Tibial artery (tissue), 4 donors: ENCODE results near the gene KRTAP5-7.

Experiments
- DNase-seq, 2 donors: peaks; one replicate each; pipeline ENCODE4 v3.0.0-alpha.2; 2019
- H3K27ac ChIP-seq, 2 donors: fragments of 200-600 bp; sonication (generic) in 1 of 2; 1 replicate in 1 of 2; 2 replicates in 1 of 2; pipeline ENCODE4 v1.5.1; 2018 to 2019; ENCODE audit warnings: mild to moderate bottlenecking in 1 of 2
- H3K27me3 ChIP-seq, 2 donors: fragments of 200-600 bp; sonication (generic) in 1 of 2; one replicate each; pipeline versions ENCODE4 v1.5.1 to v1.6.0; 2016 to 2019
- H3K36me3 ChIP-seq, 3 donors: fragments of 200-600 bp; sonication (generic) in 2 of 3; one replicate each; pipeline ENCODE4 v1.5.1; 2016 to 2019; ENCODE audit warnings: mild to moderate bottlenecking in 2 of 3
- H3K4me1 ChIP-seq, 4 donors: fragments of 200-600 bp; sonication (generic) in 2 of 4; 1 replicate in 3 of 4; 2 replicates in 1 of 4; pipeline ENCODE4 v1.5.1; 2016 to 2019
- H3K4me3 ChIP-seq, 2 donors: fragments of 200-600 bp; sonication (generic) in 1 of 2; 1 replicate in 1 of 2; 2 replicates in 1 of 2; pipeline ENCODE4 v1.5.1; 2018 to 2019; ENCODE audit warnings: mild to moderate bottlenecking in 2 of 2
- H3K9me3 ChIP-seq, 3 donors: fragments of 200-600 bp; sonication (generic) in 1 of 3; one replicate each; pipeline ENCODE4 v1.5.1; 2016 to 2019
- intact Hi-C: fragments of 100-400 bp; cut with DNase I; formaldehyde crosslinking; loops from one replicate; pipeline ENCODE4 v1.15.0; 2023; ENCODE audit warnings: low total_unique reads
- TF ChIP-seq, protein P1 (sequence below), 2 experiments: fragments of 200-600 bp in 1 of 2; fragments of 450-650 bp in 1 of 2; IDR thresholded peaks; one replicate each; pipeline ENCODE4 v1.5.1; 2017 to 2019; ENCODE audit warnings: antibody characterized with exemption in 2 of 2, mild to moderate bottlenecking in 1 of 2, moderate library complexity in 1 of 2

Gene KRTAP5-7

DNA sequence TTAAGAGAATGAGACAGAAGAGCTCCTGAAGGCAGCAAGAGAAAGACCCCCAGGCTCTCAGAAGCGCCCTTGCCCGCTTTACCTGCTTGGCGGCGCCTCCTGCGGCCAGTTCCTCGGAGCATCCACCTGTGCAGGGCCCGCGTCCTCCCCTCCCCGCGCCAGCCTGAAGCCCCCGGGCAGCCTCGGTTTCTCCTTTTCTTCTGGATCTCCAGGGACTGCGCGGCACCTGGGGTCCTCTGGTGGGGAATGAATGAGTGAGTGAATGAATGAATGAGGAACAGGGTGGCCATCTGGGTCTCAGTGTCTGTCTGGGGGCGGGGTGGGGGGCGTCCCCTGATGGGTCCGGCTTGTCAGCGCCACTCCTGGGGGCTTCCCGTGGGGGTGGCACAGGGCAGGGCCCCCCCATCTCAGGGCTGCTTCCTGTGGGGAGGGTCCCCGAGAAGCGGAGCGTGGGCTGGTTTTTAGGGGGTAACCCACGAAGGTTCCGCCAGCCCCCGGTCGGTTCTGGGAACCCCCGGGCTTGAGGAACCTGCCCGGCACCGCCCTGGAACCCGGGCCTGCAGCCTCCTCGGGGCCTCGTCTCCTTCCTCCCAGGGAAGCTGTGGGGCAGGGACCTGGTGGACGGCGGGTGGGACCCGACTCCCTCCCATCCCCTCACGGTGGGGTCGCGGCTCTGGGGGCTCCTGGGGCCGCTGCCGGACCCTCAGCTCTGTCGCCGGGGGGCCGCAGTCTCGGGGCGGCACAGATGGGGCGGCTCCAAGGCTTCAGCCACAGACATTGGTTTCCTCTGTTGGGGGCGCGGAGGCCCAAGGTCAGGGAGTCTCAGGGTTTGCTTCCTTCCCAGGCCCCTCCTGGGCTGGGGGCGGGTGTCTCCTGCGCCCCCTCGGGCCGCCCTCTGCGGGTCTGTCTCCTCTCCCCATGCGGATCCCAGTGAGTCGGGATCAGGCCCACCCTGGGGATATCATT, 8.3 kb upstream of the KRTAP5-7 start:
- no peaks in the 10 kb centered on the region for H3K4me1 ChIP-seq
- DNase-seq: peak in 1 of 2 donors; percentile 44
- intact Hi-C loops: no loop called here
- H3K27me3 ChIP-seq: no peaks in the 10 kb centered on the region
- no peaks in the 10 kb centered on the region for H3K36me3 ChIP-seq
- no peak overlapping the region for H3K27ac ChIP-seq
- no peaks in the 10 kb centered on the region for H3K9me3 ChIP-seq
- no peak overlapping the region for H3K4me3 ChIP-seq
- TF ChIP-seq, protein P1, sequence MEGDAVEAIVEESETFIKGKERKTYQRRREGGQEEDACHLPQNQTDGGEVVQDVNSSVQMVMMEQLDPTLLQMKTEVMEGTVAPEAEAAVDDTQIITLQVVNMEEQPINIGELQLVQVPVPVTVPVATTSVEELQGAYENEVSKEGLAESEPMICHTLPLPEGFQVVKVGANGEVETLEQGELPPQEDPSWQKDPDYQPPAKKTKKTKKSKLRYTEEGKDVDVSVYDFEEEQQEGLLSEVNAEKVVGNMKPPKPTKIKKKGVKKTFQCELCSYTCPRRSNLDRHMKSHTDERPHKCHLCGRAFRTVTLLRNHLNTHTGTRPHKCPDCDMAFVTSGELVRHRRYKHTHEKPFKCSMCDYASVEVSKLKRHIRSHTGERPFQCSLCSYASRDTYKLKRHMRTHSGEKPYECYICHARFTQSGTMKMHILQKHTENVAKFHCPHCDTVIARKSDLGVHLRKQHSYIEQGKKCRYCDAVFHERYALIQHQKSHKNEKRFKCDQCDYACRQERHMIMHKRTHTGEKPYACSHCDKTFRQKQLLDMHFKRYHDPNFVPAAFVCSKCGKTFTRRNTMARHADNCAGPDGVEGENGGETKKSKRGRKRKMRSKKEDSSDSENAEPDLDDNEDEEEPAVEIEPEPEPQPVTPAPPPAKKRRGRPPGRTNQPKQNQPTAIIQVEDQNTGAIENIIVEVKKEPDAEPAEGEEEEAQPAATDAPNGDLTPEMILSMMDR (IDR thresholded peaks at IDR 0.05): no peak

DNA sequence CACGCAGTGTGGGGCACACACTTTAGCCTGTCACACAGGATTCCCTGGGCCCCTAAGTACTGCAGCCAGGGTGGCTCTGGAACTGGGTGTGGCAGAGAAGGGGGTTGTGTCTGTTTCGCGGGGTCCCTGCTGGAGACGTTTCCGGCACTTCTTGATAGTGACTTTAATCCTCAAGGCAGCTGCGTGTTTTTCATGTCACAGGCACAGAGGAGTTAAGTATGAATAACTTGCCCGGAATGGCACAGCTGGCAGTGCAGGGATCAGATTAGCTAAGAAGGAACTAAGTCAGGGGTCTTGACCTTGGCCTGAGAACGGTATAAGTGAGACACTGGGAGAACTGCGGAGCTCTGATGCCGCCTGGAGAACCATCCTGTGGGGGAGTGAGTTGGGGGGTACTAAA, 7.5 kb upstream of the KRTAP5-7 start:
- no peak overlapping the region for H3K27ac ChIP-seq
- TF ChIP-seq, protein P1 (IDR thresholded peaks at IDR 0.05): no peak
- no peaks in the 10 kb centered on the region for H3K9me3 ChIP-seq
- H3K36me3 ChIP-seq: no peaks in the 10 kb centered on the region
- H3K4me1 ChIP-seq: no peaks in the 10 kb centered on the region
- no peaks in the 10 kb centered on the region for H3K27me3 ChIP-seq
- peak in 1 of 2 donors; percentile 44 for DNase-seq
- no peak overlapping the region for H3K4me3 ChIP-seq
- intact Hi-C loops: no loop called here

DNA sequence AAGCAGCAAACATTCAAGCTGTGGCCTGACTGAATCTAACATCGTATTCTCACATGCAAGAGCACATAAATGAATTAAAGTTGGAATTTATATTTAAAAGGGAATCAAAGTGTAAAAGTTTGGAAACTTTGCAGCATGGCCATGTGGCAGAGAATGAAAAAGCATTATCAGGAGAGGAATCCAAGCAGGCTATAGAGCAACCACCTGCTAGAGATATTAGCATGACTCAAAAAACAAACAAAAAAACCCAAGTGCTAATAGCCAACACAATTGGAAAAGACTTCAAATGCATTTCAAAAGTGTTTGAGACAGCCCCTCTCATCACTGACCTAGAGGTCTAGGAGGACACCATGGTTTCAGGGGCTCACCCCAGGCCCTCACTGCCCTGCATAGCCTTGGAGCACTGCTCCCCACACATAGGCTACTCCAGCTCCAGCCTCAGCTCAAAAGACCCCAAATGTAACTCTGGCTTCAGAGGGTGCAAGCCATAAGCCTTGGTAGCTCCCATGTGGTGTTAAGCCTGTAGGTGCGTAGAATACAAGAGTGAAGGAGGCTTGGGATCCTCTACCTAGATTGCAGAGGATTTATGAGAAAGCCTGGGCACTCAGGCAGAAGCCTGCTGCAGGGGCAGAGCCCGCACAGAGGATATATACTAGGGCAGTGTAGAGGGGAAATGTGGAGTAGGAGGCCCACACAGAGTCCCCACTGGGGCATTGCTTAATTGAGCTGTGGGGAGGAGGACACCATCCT, 1.7 kb upstream of the KRTAP5-7 start:
- Histone ChIP-seq H3K4me3 (no peak overlapping the region), H3K27me3 (no peaks in the 10 kb centered on the region), H3K9me3 (peaks cover 0 to 14% (median 11%) of the 10 kb centered on the region in 3 donors), H3K27ac (no peak overlapping the region), H3K4me1 (no peaks in the 10 kb centered on the region), H3K36me3 (no peaks in the 10 kb centered on the region)
- peak in 1 of 2 donors; percentile 1 for DNase-seq
- intact Hi-C loops: no loop called here
- TF ChIP-seq, protein P1 (IDR thresholded peaks at IDR 0.05): no peak

DNA sequence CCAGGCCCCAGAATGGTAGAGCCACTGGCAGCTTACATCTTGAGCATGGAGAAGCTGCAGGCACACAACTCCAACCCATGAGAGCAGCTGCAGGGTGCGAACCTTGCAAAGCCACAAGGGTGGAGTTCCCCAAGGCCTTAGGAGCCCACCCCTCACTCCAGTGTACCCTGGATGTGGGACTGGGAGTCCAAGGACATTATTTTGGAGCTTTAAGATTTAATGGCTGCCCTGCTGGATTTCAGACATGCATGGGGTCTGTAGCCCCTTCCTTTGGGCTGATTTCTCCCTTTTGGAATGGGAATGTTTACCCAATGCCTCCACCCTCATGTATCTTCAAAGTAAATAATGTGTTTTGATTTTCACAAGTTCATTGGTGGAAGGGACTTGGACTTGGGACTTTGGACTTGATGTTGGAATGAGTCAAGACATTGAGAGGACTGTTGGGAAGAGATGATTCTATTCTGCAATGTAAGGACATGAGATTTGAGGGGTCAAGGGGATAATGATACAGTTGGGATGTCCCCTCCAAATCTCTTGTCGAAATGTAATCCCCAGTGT, 1.1 kb upstream of the KRTAP5-7 start:
- TF ChIP-seq, protein P1 (IDR thresholded peaks at IDR 0.05): no peak
- Histone ChIP-seq H3K9me3 (peaks cover 0 to 14% (median 11%) of the 10 kb centered on the region in 3 donors), H3K4me1 (no peaks in the 10 kb centered on the region), H3K4me3 (no peak overlapping the region), H3K27ac (no peak overlapping the region), H3K36me3 (no peaks in the 10 kb centered on the region), H3K27me3 (no peaks in the 10 kb centered on the region)
- DNase-seq: peak in 1 of 2 donors; percentile 16
- intact Hi-C loops: no loop called here

DNA sequence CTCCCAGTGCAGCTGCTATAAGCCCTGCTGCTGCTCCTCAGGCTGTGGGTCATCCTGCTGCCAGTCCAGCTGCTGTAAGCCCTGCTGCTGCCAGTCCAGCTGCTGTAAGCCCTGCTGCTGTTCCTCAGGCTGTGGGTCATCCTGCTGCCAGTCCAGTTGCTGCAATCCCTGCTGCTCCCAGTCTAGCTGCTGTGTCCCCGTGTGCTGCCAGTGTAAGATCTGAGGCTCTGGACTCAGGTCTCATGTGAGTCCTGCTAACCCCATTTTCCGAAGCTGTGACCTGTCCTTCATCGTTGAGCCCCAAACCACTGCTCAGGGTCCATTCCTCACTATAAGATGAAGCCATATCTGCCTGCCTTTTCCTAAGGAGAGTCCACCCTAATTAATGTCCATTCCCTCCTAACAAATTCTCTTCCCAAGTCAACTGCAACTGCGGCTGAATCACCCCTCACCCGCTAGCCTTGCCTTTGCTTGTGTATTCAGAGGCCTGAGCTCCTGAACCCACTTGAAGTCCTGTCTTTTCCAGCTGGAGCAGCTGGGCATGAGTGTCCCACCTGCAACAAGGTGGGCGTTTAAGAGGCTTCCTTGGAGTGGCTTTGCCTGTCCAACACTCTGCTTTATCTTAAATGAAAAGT, 626 bp downstream of the KRTAP5-7 start:
- H3K27me3 ChIP-seq: no peaks in the 10 kb centered on the region
- no peaks in the 10 kb centered on the region for H3K4me1 ChIP-seq
- H3K27ac ChIP-seq: no peak overlapping the region
- intact Hi-C loops: no loop called here
- no peaks in the 10 kb centered on the region for H3K36me3 ChIP-seq
- no peak overlapping the region for H3K4me3 ChIP-seq
- H3K9me3 ChIP-seq: peaks cover 0 to 14% (median 11%) of the 10 kb centered on the region in 3 donors
- peak in 1 of 2 donors; percentile 25 for DNase-seq
- TF ChIP-seq, protein P1 (IDR thresholded peaks at IDR 0.05): no peak
